ENCODE results near the gene HBD. TPM values are rescaled to one million over a fixed set of nuclear protein-coding genes. Genes with fewer than 3 reads are reported as not detected.

Gene HBD
- polyA plus RNA-seq, 1 of the 3 experiments (the other 2 are of a cell fraction): not detected

GRCh38 chr11:5275369-5276110, 41.3 kb upstream of the HBD start:
- POLR2A ChIA-PET: no interaction called here
- no peak overlapping the region for H3K27ac ChIP-seq (ENCODE audit: low read depth in 2 of 2, low read length in 1 of 2)

GRCh38 chr11:5274395-5274794, 40.1 kb upstream of the HBD start:
- 11% methylated on average over 5 of the region's 5 CpGs for WGBS (ENCODE audit: low lambda C conversion rate)
- Histone ChIP-seq H3F3A (replicated peaks; ENCODE audit: insufficient read depth) (no peaks in the 10 kb centered on the region), H3K4me3 (ENCODE audit: low read depth in 2 of 2, low read length in 1 of 2) (no peak overlapping the region), H3K27ac (ENCODE audit: low read depth in 2 of 2, low read length in 1 of 2) (no peak overlapping the region), H3K9me2 (no peaks in the 10 kb centered on the region), H3K9me3 (no peaks in the 10 kb centered on the region), H3K4me2 (no peak overlapping the region), H4K20me1 (ENCODE audit: insufficient read depth) (no peaks in the 10 kb centered on the region), H2AFZ (ENCODE audit: low read depth) (no peak overlapping the region), H3K4me1 (ENCODE audit: control insufficient read depth in 1 of 2, insufficient read depth in 2 of 2, low read depth in 1 of 2, low read length in 1 of 2) (no peaks in the 10 kb centered on the region), H3K9ac (no peak overlapping the region), H3K36me3 (replicated peaks in 1 of 2; ENCODE audit: control insufficient read depth in 1 of 2, insufficient read depth in 2 of 2, low read length in 1 of 2) (no peaks in the 10 kb centered on the region), H3K79me2 (ENCODE audit: insufficient read depth) (no peaks in the 10 kb centered on the region), H3K27me3 (ENCODE audit: insufficient read depth) (peaks cover 9% of the 10 kb centered on the region)
- CTCF ChIA-PET: no interaction called here
- POLR2A ChIA-PET: no interaction called here
- no peak for DNase-seq
- TF ChIP-seq EP300 (IDR thresholded peaks at IDR 0.05; ENCODE audit: borderline replicate concordance in 1 of 2, low read depth in 1 of 2, low read length in 1 of 2) (no peak), RXRA (IDR thresholded peaks at IDR 0.05; ENCODE audit: borderline replicate concordance, low read depth) (no peak), GATA2 (CRISPR knock-in tag; IDR thresholded peaks at IDR 0.05) (no peak), NFIC (IDR thresholded peaks at IDR 0.05; ENCODE audit: borderline replicate concordance) (no peak), MXI1 (IDR thresholded peaks at IDR 0.05; ENCODE audit: low read depth, low read length) (no peak), PBX3 (IDR thresholded peaks at IDR 0.05) (no peak), POLR2AphosphoS5 (IDR thresholded peaks at IDR 0.05; ENCODE audit: low read depth, low read length) (no peak), CHD2 (IDR thresholded peaks at IDR 0.05; ENCODE audit: low read length, partially characterized antibody) (no peak), RCOR1 (IDR thresholded peaks at IDR 0.05; ENCODE audit: low read length) (no peak), TCF12 (IDR thresholded peaks at IDR 0.05) (no peak)
- TF ChIP-seq, protein P1, sequence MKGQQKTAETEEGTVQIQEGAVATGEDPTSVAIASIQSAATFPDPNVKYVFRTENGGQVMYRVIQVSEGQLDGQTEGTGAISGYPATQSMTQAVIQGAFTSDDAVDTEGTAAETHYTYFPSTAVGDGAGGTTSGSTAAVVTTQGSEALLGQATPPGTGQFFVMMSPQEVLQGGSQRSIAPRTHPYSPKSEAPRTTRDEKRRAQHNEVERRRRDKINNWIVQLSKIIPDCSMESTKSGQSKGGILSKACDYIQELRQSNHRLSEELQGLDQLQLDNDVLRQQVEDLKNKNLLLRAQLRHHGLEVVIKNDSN (IDR thresholded peaks at IDR 0.05; ENCODE audit: borderline replicate concordance, low read depth): no peak

More at GRCh38 chr11:5275369-5276110, 41.3 kb upstream of the HBD start:
- H2AFZ ChIP-seq (ENCODE audit: low read depth): no peak overlapping the region
- H4K20me1 ChIP-seq (ENCODE audit: insufficient read depth): no peaks in the 10 kb centered on the region
- no peak for DNase-seq
- no peak overlapping the region for H3K9ac ChIP-seq
- WGBS (ENCODE audit: low lambda C conversion rate): 22% methylated on average over 6 of the region's 6 CpGs
- no peaks in the 10 kb centered on the region for H3K9me2 ChIP-seq
- CTCF ChIA-PET: interaction anchor here (0.6 kb wide), 1 partner anchor 16 kb away, joined by 4 read pairs; no protein-coding TSS in a partner anchor
- no peak overlapping the region for H3K4me2 ChIP-seq
- H3K79me2 ChIP-seq (ENCODE audit: insufficient read depth): no peaks in the 10 kb centered on the region
- no peaks in the 10 kb centered on the region; the same call in 1 of the 2 replicates for H3K27me3 ChIP-seq (ENCODE audit: insufficient read depth)
- H3F3A ChIP-seq (replicated peaks; ENCODE audit: insufficient read depth): no peaks in the 10 kb centered on the region
- H3K4me3 ChIP-seq (ENCODE audit: low read depth in 2 of 2, low read length in 1 of 2): no peak overlapping the region
- no peaks in the 10 kb centered on the region for H3K9me3 ChIP-seq
- TF ChIP-seq TCF12 (IDR thresholded peaks at IDR 0.05) (no peak), TEAD4 (IDR thresholded peaks at IDR 0.05; ENCODE audit: borderline replicate concordance, insufficient read depth) (no peak), SIN3A (IDR thresholded peaks at IDR 0.05; ENCODE audit: borderline replicate concordance, low read depth, low read length) (no peak), PBX3 (IDR thresholded peaks at IDR 0.05) (no peak), RAD21 (IDR thresholded peaks at IDR 0.05; ENCODE audit: low read length) (no peak)
- no peaks in the 10 kb centered on the region for H3K36me3 ChIP-seq (replicated peaks in 1 of 2; ENCODE audit: control insufficient read depth in 1 of 2, insufficient read depth in 2 of 2, low read length in 1 of 2)
- H3K4me1 ChIP-seq (ENCODE audit: control insufficient read depth in 1 of 2, insufficient read depth in 2 of 2, low read depth in 1 of 2, low read length in 1 of 2): no peaks in the 10 kb centered on the region

Data from SK-N-SH (cell line).